ENCODE measurements around the gene SPEG.

SPEG gene

GRCh38 chr2:219434718-219435525, at the start of gene SPEG:
SPEG (plus strand) TSS chr2:219434843; CDS start chr2:219434978, 135 bp downstream.
- Histone ChIP-seq H3K36me3 (ENCODE audit: control insufficient read depth, low read length) (no peaks in the 10 kb centered on the region), H3K9me3 (ENCODE audit: control insufficient read depth, insufficient read depth, low read length) (no peaks in the 10 kb centered on the region), H3K9me2 (replicated peaks; ENCODE audit: control insufficient read depth, low read length) (no peaks in the 10 kb centered on the region), H3K4me2 (ENCODE audit: low read length) (no peak within 1 kb of the TSS), H3K4me1 (ENCODE audit: control insufficient read depth, low read length) (no peaks in the 10 kb centered on the region), H3K27ac (ENCODE audit: low read depth, low read length) (no peak within 1 kb of the TSS), H3K4me3 (ENCODE audit: low read length) (no peak within 1 kb of the TSS), H4K20me1 (ENCODE audit: control insufficient read depth, insufficient read depth, low read depth, low read length) (no peaks in the 10 kb centered on the region), H3F3A (ENCODE audit: control insufficient read depth, insufficient read depth) (no peaks in the 10 kb centered on the region), H3K79me2 (ENCODE audit: control insufficient read depth, low read length) (no peaks in the 10 kb centered on the region), H3K27me3 (ENCODE audit: control insufficient read depth, low read length) (peaks cover 15% of the 10 kb centered on the region)
- no peak for TF ChIP-seq EZH2phosphoT487 (IDR thresholded peaks at IDR 0.05; ENCODE audit: borderline replicate concordance, low read length)
- no peak for TF ChIP-seq CTCF (IDR thresholded peaks at IDR 0.05; ENCODE audit: low read depth, low read length, poor library complexity, severe bottlenecking)

- H3K36me3 ChIP-seq (ENCODE audit: control insufficient read depth, low read length), result peaks cover 14% of the 10 kb centered on the region
- no peaks in the 10 kb centered on the region for H3K9me2 ChIP-seq (replicated peaks; ENCODE audit: control insufficient read depth, low read length)
- no peaks in the 10 kb centered on the region for H3F3A ChIP-seq (ENCODE audit: control insufficient read depth, insufficient read depth)
- H3K9me3 ChIP-seq (ENCODE audit: control insufficient read depth, insufficient read depth, low read length), result no peaks in the 10 kb centered on the region
- TF ChIP-seq CTCF (IDR thresholded peaks at IDR 0.05; ENCODE audit: low read depth, low read length, poor library complexity, severe bottlenecking), result no peak
- TF ChIP-seq EZH2phosphoT487 (IDR thresholded peaks at IDR 0.05; ENCODE audit: borderline replicate concordance, low read length), result no peak
- H4K20me1 ChIP-seq (ENCODE audit: control insufficient read depth, insufficient read depth, low read depth, low read length), result no peaks in the 10 kb centered on the region
- no peak overlapping the region for H3K4me3 ChIP-seq (ENCODE audit: low read length)
- no peak overlapping the region for H3K27ac ChIP-seq (ENCODE audit: low read depth, low read length)
- H3K4me1 ChIP-seq (ENCODE audit: control insufficient read depth, low read length), result peaks cover 16% of the 10 kb centered on the region
- no peak overlapping the region for H3K4me2 ChIP-seq (ENCODE audit: low read length)
- no peaks in the 10 kb centered on the region for H3K27me3 ChIP-seq (ENCODE audit: control insufficient read depth, low read length)
- H3K79me2 ChIP-seq (ENCODE audit: control insufficient read depth, low read length), result peaks cover 10% of the 10 kb centered on the region
Measured at GRCh38 chr2:219384859-219385258, 49.8 kb upstream of the SPEG start.

- Histone ChIP-seq H3K79me2 (ENCODE audit: control insufficient read depth, low read length) (peaks cover 10% of the 10 kb centered on the region), H3K4me2 (ENCODE audit: low read length) (peak overlapping the region; percentile 85), H3K27ac (ENCODE audit: low read depth, low read length) (no peak overlapping the region), H3K9me2 (replicated peaks; ENCODE audit: control insufficient read depth, low read length) (no peaks in the 10 kb centered on the region), H4K20me1 (ENCODE audit: control insufficient read depth, insufficient read depth, low read depth, low read length) (no peaks in the 10 kb centered on the region), H3F3A (ENCODE audit: control insufficient read depth, insufficient read depth) (no peaks in the 10 kb centered on the region), H3K9me3 (ENCODE audit: control insufficient read depth, insufficient read depth, low read length) (no peaks in the 10 kb centered on the region), H3K4me3 (ENCODE audit: low read length) (no peak overlapping the region), H3K4me1 (ENCODE audit: control insufficient read depth, low read length) (peaks cover 16% of the 10 kb centered on the region), H3K36me3 (ENCODE audit: control insufficient read depth, low read length) (peaks cover 14% of the 10 kb centered on the region), H3K27me3 (ENCODE audit: control insufficient read depth, low read length) (no peaks in the 10 kb centered on the region)
- TF ChIP-seq CTCF (IDR thresholded peaks at IDR 0.05; ENCODE audit: low read depth, low read length, poor library complexity, severe bottlenecking) (no peak), EZH2phosphoT487 (IDR thresholded peaks at IDR 0.05; ENCODE audit: borderline replicate concordance, low read length) (no peak)
Measured at GRCh38 chr2:219385958-219386520, 48.6 kb upstream of the SPEG start.

Data from DOHH2 (cell line).